ENCODE results near the gene LITAF. TPM values are rescaled to one million over a fixed set of nuclear protein-coding genes. Genes with fewer than 3 reads are reported as not detected.

Gene LITAF
- polyA plus RNA-seq, 1 donor (not counting 4 experiments of a cell fraction or from before 2014, with no cell fraction given) = 85.4 TPM

GRCh38 chr16:11501632-11502031, 85.1 kb downstream of the LITAF start:
- no peak overlapping the region for H3K4me3 ChIP-seq (ENCODE audit: control insufficient read depth in 2 of 3, extremely low read depth in 1 of 3, insufficient read depth in 2 of 3, low read depth in 1 of 3, low read length in 3 of 3)

GRCh38 chr16:11500700-11501346, 85.9 kb downstream of the LITAF start:
- H3K4me3 ChIP-seq (ENCODE audit: control insufficient read depth in 2 of 3, extremely low read depth in 1 of 3, insufficient read depth in 2 of 3, low read depth in 1 of 3, low read length in 3 of 3) = no peak overlapping the region
- H3K79me2 ChIP-seq (ENCODE audit: control insufficient read depth, insufficient read depth, low read length) = no peaks in the 10 kb centered on the region
- no peak overlapping the region for H3K4me2 ChIP-seq (ENCODE audit: control insufficient read depth, extremely low read depth, insufficient read depth, low read depth, low read length)
- H3K27ac ChIP-seq (ENCODE audit: control insufficient read depth, insufficient read depth, low read length) = no peak overlapping the region
- H4K20me1 ChIP-seq (ENCODE audit: control insufficient read depth, extremely low read depth, insufficient read depth, low read length) = no peaks in the 10 kb centered on the region
- no peaks in the 10 kb centered on the region for H3K9me3 ChIP-seq (ENCODE audit: control insufficient read depth, low read depth, low read length)
- no peaks in the 10 kb centered on the region for H3K36me3 ChIP-seq (ENCODE audit: control insufficient read depth in 2 of 2, extremely low read depth in 1 of 2, insufficient read depth in 2 of 2, low read length in 2 of 2)
- no peaks in the 10 kb centered on the region for H3K9me1 ChIP-seq (ENCODE audit: control insufficient read depth, extremely low read depth, insufficient read depth, low read length)
- peaks cover 31% of the 10 kb centered on the region for H3K4me1 ChIP-seq (ENCODE audit: control insufficient read depth, extremely low read depth, insufficient read depth, low read length)
- no peak for TF ChIP-seq CTCF (optimal IDR thresholded peaks at IDR 0.05 in 1 of 3, IDR thresholded peaks at IDR 0.05 in 1 of 3, conservative IDR thresholded peaks at IDR 0.05 in 1 of 3; ENCODE audit: extremely low read depth in 1 of 3, insufficient read depth in 2 of 3, low read length in 3 of 3)
- TF ChIP-seq EZH2 (IDR thresholded peaks at IDR 0.05; ENCODE audit: low read length) = no peak
- H3K9ac ChIP-seq (ENCODE audit: control insufficient read depth, extremely low read depth, insufficient read depth, low read length) = no peak overlapping the region
- dilution Hi-C loops (cut with MboI; ENCODE audit: extremely low pct_ligation_motif_present, low sequenced_read_pairs) = no loop called here
- peaks cover 4% of the 10 kb centered on the region for H3K27me3 ChIP-seq (ENCODE audit: control insufficient read depth, extremely low read depth, insufficient read depth, low read length)
- H2AFZ ChIP-seq (ENCODE audit: control insufficient read depth, low read length) = no peak overlapping the region
- DNase-seq (ENCODE audit: low read depth, low spot score) (no peak), FAIRE-seq (no peak)

More at GRCh38 chr16:11501632-11502031, 85.1 kb downstream of the LITAF start:
- H4K20me1 ChIP-seq (ENCODE audit: control insufficient read depth, extremely low read depth, insufficient read depth, low read length) = no peaks in the 10 kb centered on the region
- TF ChIP-seq EZH2 (IDR thresholded peaks at IDR 0.05; ENCODE audit: low read length) = no peak
- TF ChIP-seq CTCF (optimal IDR thresholded peaks at IDR 0.05 in 1 of 3, IDR thresholded peaks at IDR 0.05 in 1 of 3, conservative IDR thresholded peaks at IDR 0.05 in 1 of 3; ENCODE audit: extremely low read depth in 1 of 3, insufficient read depth in 2 of 3, low read length in 3 of 3) = no peak
- DNase-seq (ENCODE audit: low read depth, low spot score) = no peak
- no peak for FAIRE-seq
- no peak overlapping the region for H2AFZ ChIP-seq (ENCODE audit: control insufficient read depth, low read length)
- H3K79me2 ChIP-seq (ENCODE audit: control insufficient read depth, insufficient read depth, low read length) = no peaks in the 10 kb centered on the region
- H3K9me1 ChIP-seq (ENCODE audit: control insufficient read depth, extremely low read depth, insufficient read depth, low read length) = no peaks in the 10 kb centered on the region
- dilution Hi-C loops (cut with MboI; ENCODE audit: extremely low pct_ligation_motif_present, low sequenced_read_pairs) = no loop called here
- no peak overlapping the region for H3K4me2 ChIP-seq (ENCODE audit: control insufficient read depth, extremely low read depth, insufficient read depth, low read depth, low read length)
- no peak overlapping the region for H3K9ac ChIP-seq (ENCODE audit: control insufficient read depth, extremely low read depth, insufficient read depth, low read length)
- peaks cover 25% of the 10 kb centered on the region for H3K4me1 ChIP-seq (ENCODE audit: control insufficient read depth, extremely low read depth, insufficient read depth, low read length)
- no peak overlapping the region for H3K27ac ChIP-seq (ENCODE audit: control insufficient read depth, insufficient read depth, low read length)
- H3K36me3 ChIP-seq (ENCODE audit: control insufficient read depth in 2 of 2, extremely low read depth in 1 of 2, insufficient read depth in 2 of 2, low read length in 2 of 2) = no peaks in the 10 kb centered on the region
- H3K9me3 ChIP-seq (ENCODE audit: control insufficient read depth, low read depth, low read length) = no peaks in the 10 kb centered on the region
- H3K27me3 ChIP-seq (ENCODE audit: control insufficient read depth, extremely low read depth, insufficient read depth, low read length) = peaks cover 4% of the 10 kb centered on the region

Measured in keratinocyte (primary cell).